Stimulated activated CD4-positive, alpha-beta T cell treated with anti-CD3 and anti-CD28 coated beads, Interleukin-1b, Interleukin-23, amount 100 ng/mL, for 24 hours (primary cell): ENCODE results near the gene IMMP2L.

Source experiments
- DNase-seq, 4 experiments: peaks; one replicate each; pipeline ENCODE4 v3.0.0-alpha.2; 2020; ENCODE audit warnings: low read depth in 4 of 4, low spot score in 1 of 4

Gene IMMP2L

DNA sequence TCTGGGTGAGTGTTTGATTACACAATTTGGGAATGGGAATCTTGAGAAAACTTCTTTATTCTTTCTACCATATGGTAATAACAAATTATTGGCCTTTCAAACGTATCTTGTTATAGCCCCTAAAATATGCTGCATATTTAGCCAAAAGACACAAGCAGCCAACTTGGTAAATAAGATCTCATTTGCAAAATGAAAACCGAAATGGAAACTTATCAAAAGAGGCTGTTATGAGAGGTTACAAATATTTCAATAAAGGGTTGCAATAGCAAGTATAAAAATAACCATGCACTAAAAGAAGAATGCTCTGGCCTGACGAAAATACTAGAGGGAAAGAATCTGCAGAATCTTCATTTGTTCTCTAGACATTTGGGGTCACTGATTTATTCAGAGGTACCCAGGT is 730.9 kb downstream of the IMMP2L start:
- DNase-seq, result no peak

DNA sequence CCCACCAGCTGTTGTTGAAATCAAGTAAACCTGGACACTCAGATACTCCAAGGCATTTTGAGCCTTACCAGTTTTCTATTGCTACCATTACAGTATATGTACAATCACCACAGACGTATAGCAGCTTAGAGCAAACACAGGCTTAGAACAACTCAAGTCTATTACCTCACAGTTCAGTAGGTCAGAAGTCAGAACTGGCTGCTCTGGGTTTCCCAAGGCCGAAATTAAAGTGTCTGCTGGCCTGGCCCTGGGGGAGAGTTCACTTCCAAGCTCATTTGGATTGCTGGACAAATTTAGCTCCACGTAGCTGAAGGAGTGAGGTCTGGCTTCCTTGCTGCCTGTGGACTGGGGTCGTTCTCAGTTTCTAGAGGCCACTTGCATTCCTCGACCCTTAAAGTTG is 731.5 kb downstream of the IMMP2L start:
- DNase-seq, result no peak

GRCh38 chr7:110827936-110828335 is 734.4 kb downstream of the IMMP2L start:
- DNase-seq, result no peak

- no peak for DNase-seq
These were observed 734.9 kb downstream of the IMMP2L start for GRCh38 chr7:110827287-110827855.

- no peak for DNase-seq
These were observed 748.3 kb downstream of the IMMP2L start for GRCh38 chr7:110813986-110814385.

GRCh38 chr7:110809832-110810231 is 752.5 kb downstream of the IMMP2L start:
- DNase-seq, result no peak

DNA sequence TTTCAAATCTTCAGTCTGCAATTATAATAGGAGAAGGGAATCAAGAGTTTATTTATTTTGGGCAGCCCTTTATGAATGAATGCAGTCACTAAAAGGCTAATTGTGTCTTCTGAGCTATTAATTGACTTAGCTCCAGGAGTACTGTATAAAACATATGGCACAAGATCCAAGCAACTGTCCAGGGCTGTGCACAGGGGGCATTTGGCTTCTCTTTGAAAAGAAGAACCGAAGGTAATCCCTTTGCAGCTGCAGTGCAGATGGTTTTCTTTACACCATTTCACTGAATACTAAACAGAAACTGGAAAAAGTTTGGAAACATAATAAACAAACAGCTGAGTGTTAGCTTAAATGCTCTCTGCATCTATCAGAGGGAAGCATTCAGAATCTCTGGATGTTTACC is 753.9 kb downstream of the IMMP2L start:
- no peak for DNase-seq

DNA sequence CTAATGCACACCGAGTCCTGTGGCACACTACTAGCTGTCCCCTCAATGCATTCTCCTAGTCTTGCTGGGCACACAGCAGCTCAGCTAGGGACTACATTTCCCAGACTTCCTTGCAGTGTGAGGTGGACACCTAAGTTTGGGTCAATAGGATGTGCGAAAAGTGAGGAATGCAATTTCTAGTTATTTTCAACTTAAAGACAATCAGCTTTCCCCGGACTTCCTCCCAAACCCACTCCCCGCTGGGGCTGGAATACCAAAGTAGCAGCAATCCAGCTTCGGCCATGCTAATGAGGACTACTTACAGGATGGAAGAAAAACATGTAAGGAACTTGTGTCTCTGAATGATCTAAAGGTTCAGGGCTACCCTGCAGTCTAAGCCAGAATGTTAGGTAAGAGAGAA is 757.8 kb downstream of the IMMP2L start:
- no peak for DNase-seq

DNA sequence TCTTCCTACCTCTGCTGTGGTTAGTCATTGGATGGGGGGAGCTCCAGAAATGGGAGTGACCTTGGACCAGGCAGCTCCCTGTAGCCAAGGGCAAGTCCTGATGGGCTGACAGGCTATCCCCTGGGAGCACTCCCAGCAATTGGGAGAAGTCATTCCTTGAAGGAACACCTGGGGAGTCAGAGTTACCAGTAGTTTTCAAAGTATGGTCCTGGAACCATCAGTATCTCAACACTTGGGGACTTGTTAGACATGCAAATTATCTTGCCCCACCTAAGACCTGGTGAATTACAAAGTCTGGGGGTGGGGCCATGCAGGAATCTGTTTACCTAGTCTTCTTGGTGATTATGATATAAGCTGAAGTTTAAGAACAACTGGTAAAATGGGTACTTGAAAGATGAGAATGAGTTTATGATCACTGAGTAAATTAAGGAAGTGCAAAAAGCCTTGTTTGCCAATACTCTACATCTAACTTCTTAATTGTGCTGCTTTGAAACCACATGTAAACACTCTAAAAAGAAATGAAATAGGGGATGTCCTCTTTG is 758.6 kb downstream of the IMMP2L start:
- no peak for DNase-seq

GRCh38 chr7:110801502-110801901 is 760.8 kb downstream of the IMMP2L start:
- no peak for DNase-seq

- no peak for DNase-seq
These were observed 761.3 kb downstream of the IMMP2L start for GRCh38 chr7:110800984-110801383.

- DNase-seq, result no peak
These were observed 764.6 kb downstream of the IMMP2L start for GRCh38 chr7:110797656-110798055.

DNA sequence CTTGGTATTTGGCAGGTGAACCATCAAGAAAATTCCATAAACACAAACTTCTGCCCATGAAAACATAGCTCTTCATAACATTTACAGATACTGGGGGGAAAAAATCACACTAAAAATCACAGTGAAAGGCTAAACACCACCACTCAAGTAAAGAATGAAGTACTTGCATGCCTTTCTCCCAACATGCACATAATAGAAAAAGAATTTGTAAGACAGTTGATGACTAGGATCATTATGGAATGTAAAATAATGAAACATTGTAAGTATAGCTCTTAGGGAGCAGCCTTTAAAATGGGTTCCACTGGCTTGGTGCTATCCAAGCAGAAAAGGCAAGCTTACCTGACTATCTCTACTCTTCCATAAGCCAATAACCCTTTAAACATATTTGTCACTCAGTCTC is 771.3 kb downstream of the IMMP2L start:
- DNase-seq, result no peak

GRCh38 chr7:110786328-110786965 is 775.8 kb downstream of the IMMP2L start:
- no peak for DNase-seq

- no peak for DNase-seq
These were observed 777.5 kb downstream of the IMMP2L start for GRCh38 chr7:110784749-110785148.

GRCh38 chr7:110780712-110781111 is 781.6 kb downstream of the IMMP2L start:
- DNase-seq, result no peak

DNA sequence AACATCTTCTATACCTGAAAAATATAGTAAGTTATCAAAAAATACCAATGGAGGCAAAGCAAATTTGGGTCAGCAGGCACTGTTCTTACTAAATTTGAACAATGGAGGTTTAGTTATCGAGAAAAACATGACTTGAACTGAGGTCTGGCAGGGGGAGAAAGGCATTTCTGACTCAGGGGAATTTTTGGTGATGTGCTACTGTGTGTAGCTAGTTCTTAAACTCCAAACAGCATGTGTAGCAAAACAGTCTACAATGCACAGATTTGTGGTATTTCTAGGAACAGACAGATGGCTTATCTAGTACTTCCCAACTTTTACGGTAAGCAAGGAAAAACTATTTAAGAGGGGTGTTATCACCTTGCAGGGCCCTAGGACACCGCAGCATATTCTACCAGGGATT is 783.0 kb downstream of the IMMP2L start:
- no peak for DNase-seq

DNA sequence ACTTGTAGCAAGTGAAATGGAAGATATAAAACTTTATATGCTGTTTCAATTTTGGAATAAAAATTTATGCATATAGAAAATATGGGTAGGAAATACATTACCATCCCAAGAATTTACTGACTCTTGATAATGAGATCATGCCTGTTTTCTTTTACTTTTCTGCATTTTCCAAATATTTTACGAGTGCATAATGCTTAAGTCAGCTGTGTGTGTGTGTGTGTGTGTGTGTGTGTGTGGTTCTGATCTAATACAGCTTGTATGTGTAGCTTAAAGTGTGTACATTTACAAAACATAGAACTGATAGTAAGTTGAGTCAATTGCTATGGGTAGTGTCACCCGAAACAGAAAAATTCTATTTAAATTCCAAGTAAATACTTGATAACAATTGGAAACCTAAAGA is 787.2 kb downstream of the IMMP2L start:
- DNase-seq, result no peak

DNA sequence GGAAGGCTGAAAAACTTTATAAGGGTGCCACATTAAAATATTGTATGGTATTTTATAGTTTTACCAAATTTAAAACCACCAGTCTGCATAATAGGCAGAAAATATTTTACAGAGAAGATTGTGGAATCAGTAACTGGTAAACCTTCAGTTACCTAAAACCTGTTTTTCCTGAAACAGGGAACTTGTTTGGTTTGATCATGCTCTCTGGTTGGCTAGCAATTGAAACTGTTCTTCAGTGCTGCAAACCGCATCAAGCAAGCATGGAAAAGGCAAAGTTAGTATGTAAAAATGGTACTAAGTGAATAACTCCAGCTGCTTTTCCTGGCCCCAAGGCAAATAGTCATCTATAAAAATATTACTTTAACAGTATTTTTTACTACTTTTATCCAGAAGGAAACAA is 788.2 kb downstream of the IMMP2L start:
- no peak for DNase-seq

DNA sequence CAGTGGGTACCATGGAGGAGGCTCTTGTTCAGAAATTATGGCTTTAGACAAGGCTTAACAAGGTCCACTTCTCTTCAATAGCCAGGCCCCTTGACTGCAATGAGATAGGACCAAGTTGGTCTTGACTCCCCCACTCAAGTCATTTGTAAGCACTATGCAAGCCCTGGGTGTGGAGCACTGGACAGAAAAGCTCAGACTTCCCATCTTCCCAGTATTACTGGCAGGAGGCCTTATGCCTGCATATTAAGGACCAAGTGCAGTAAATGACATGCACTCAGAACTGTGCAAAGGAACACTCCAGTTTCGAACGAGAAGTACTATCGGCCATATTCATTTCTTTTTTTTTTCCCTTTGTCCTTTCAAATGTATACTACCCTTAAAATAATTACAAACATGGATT is 789.7 kb downstream of the IMMP2L start:
- no peak for DNase-seq

DNA sequence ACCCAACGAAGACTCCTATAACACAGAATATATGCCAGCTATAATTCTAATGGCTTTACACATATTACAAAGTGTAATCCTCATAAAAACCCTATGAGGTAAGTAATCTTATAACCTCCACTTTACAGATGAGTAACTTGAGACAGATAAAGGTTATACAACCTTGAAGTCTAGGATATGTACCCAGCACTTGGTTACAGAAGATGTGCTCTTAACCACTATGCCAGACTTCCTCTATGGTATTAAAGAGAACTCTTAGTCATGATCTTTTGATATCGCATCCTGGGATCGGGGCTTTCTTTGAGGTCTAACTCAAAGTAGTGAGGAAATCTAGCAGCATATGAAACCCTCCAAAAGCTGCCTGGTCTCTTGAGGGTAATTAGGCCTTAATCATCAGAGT is 790.6 kb downstream of the IMMP2L start:
- DNase-seq, result no peak

GRCh38 chr7:110767550-110768110 is 794.7 kb downstream of the IMMP2L start:
- DNase-seq, result no peak

DNA sequence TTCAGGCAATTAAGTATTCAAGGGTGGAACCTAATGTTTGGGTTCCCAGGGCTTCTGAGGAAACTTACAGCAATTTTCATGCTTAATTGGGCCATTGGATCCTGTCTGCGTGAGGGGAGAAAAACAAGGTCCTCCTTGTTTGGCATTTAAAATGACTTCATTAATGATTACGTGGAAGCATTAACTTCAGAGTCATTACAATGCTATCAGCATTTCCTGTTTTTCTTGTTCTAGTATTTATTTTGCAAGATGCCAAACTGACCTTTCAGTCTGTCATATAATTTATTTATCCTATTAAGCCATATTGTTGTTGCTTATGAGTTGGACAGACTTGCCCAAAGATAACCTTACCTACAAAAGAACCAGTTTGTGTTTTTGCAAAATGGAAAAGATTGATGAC is 795.4 kb downstream of the IMMP2L start:
- no peak for DNase-seq
